ENCODE measurements around the gene SLC6A18.
"Not testable (repeated sequence)": the region's sequence is repeated elsewhere in the genome, so short reads cannot be mapped to it uniquely, and the experiment has no call there.

The SLC6A18 gene

DNA sequence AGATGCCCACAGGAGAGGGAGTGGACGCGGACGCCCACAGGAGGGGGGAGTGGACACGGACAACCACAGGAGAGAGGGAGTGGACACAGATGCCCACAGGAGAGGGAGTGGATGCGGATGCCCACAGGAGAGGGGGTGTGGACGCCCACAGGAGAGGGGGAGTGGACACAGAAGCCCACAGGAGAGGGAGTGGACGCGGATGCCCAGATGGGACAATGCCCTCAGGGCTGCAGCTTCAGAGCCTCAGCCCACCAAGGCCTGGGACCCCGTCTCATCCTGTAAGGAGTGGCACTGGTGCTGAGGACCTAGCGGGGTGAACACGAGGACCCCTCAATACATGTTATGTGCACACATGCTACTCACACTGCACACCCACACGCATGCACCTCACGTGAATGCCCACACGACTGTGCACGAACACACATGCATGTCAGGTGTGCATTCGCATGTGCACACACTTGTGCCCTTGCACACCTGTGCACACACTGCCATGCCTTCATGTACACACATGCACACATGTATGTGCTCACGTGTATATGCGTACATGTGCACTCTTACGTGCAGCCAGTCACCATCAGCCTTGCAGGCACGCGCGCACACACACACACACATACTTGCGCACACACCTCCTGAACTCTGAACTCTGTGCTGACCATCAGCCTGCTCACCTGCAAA, 34.8 kb downstream of the SLC6A18 start:
- no peak for DNase-seq

DNA sequence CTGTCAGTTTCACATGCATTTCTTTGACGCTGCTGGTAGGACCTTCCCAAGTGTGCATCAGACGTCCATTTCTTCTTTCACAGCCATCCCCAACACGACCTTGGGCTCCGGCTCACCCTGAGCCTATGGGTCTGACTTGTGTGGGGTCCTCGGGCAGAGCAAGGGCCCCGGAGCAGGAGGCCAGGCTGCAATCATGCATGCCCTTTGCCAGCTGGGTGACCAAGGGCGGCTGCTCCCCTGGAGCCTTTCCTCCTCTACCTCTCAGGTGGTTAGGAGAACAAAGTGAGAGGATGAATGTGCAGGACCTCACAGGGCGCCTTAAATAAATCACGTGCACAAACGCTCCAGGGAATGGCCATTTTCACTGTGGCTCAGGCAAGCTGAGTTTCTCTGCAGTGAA, 36.5 kb downstream of the SLC6A18 start:
- no peak for DNase-seq

DNA sequence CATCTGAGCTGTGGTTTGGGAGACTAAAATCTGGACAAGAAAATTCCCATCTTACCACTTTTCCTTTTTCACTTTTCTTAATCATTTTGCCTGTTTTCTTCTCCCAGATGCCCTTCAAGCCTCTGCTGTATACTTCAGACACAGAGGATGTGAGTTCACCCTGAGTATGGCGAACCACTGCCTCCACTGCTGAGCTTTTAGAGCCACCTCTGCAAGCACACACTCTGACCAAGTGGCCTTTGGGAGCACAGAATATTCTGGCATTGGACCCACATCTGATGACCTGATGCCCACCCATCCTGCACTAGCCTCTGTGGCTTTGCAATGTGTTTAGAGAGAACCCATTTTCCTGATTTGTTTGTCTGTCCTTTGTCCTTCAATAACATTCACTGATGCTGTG, 37.2 kb downstream of the SLC6A18 start:
- no peak for DNase-seq

DNA sequence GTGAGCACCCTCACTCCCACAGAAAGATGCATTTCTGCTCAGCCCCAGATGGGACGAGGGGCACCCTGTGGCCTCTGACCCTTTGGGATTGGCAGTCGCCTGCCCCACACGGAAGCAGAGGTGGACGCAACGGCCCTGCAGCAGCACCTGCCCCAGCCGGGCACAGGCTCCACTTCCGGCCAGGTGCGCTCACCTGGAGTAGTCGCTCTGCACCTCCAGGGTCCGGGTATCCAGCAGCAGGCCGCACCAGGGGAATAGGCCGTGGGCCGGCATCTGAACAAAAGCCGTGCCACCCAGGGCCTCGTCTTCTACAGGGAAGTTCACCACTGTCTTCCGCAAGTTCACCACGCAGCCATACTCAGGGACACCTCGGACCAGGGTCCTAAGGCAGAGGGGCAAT, 39.0 kb downstream of the SLC6A18 start:
- no peak for DNase-seq

DNA sequence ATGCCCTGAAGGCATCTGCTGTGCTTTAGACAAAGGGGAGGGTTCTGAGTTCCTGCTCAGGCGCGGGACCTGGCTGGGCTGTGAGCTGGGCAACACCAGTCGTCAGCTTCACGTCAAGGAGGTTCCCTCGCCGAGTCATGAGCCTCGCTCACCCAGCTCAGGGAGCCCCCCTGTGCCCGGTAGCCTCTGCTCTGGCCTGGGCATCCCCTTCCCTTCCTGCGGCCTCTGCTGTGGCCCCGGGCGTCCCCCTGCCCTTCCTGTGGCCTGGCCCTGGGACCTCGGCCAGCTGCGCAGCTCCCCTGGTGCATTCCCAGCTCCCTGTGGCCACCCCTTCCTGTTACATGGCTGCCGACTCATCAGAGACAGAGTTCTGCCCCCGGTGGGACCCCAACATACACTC, 39.8 kb downstream of the SLC6A18 start:
- no peak for DNase-seq

DNA sequence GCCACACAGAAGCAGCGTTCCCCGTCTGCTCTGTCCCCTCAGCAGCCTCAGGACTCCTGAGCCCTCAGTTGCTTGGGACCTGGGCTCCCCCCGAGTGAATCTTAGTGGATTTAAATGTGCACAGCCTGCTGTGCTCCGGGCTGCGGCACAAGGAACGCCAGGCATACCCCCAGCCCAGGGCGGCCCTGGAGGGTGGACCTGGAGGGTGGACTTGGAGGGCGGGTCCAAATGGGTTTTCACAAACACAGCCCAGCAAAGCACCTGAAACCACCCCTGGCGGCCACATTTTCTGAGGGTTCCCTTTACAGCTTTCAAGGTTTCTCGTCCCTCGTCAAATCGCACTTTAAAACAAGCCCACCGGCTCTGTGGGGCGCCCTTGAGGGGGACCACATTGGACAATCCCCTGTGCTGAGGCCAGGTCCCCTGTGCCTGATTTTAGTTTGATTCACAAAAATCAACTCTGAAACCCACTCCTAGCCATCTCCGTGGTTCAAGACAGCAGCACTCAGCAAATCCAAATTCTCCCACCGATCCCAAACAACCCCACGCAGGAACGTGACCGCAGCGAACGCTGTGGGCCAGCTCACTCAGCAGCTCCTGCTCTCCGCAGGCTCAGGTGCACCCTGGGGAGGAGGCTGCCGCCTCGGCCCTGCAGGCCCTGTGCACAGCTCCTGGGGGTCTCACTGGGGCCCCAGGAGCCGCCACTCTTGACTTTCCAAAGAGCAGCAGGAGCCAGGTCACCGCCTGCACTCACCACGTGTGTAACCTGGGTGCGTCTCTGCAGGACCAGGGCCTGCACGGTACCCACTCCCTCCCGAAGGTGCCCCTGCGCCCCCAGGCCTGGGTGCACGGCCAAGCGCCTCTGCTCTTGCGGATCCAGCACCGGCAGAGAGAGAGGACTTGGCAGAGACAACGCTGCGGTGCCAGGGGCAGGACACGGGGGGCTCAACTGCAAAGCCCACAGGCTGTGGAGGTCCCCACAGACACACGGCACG, 40.6 kb downstream of the SLC6A18 start:
- DNase-seq: no peak

DNA sequence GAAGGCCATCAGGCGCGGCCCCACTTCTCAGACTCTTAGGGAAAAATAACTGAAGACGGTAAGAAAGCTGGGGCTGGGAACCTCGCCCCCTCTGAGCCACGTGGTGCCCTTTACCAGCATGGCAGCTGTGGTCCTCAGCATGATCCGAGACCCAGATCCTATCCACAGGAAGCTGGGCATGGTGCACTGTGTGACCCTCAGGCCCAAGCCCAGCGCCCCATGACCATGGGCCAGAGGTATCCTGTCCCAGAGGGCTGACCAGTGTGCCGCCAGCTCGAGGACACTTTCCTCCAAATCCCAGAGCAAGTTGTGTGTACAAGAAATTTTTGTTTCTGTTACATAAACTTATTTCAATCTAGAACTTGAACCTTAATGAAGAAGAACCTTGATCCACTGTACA, 41.6 kb downstream of the SLC6A18 start:
- no peak for DNase-seq

DNA sequence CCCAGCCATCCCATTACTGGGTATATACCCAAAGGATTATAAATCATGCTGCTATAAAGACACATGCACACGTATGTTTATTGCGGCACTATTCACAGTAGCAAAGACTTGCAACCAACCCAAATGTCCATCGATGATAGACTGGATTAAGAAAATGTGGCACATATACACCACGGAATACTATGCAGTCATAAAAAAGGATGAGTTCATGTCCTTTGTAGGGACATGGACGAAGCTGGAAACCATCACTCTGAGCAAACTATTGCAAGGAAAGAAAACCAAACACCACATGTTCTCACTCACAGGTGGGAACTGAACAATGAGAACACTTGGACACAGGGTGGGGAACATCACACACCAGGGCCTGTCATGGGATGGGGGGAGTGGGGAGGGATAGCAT, 42.3 kb downstream of the SLC6A18 start:
- not testable (repeated sequence) for DNase-seq

DNA sequence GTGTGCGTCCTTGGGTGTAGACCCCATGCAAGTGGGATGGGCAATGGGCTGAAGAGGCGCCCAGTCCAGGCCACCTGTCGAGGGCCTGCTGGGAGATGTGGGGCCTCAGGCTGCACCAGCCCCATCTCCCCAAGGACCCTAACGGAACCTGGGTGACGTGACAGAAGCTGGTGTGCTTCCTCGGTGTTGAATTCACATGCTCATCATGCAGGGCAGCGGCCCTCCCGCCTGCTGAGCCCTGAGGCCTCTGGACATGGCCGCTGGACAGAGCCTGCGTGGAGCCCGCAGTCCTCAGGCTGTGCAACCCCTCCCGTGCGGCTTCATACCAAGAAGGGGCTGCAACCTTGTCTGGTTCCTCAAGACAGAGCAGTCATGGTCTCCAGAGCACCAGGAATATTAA, 42.9 kb downstream of the SLC6A18 start:
- DNase-seq: no peak

DNA sequence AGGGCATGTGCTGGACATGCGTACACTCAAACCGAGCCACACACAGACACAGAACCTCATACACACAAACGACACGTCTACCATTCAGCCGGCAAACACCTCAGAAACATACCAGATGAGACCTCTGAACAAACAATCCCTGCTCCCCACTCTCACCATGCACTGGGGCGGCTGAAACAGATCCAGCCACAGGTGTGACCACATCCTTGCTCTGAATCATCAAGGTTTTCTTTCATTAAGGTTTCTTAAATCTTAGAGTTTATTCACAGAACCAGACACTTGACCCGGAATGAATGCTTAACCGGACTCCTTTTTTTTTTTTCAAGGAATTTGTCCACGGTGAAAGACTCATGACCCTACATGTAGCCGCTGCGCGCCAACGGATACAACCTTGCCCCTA, 43.5 kb downstream of the SLC6A18 start:
- DNase-seq: no peak

DNA sequence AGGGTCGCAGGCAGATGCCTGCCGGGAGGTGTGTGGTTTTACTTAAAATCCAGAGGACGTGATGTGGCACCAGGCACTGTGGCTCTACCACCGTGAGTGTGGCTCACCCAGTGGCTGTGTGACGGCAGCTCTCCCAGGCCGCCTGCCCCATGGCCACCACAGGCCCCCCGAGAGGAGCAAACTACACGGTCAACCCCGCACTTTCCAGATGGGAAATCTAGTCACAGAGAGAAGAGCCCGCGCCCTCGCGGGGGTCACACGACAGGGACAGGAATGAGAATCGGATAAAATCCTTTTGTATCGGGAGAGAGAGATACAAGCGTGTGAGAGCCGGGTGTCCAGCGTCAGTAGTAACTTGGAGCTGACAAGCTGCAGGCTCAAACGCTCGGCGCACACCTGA, 45.2 kb downstream of the SLC6A18 start:
- no peak for DNase-seq

DNA sequence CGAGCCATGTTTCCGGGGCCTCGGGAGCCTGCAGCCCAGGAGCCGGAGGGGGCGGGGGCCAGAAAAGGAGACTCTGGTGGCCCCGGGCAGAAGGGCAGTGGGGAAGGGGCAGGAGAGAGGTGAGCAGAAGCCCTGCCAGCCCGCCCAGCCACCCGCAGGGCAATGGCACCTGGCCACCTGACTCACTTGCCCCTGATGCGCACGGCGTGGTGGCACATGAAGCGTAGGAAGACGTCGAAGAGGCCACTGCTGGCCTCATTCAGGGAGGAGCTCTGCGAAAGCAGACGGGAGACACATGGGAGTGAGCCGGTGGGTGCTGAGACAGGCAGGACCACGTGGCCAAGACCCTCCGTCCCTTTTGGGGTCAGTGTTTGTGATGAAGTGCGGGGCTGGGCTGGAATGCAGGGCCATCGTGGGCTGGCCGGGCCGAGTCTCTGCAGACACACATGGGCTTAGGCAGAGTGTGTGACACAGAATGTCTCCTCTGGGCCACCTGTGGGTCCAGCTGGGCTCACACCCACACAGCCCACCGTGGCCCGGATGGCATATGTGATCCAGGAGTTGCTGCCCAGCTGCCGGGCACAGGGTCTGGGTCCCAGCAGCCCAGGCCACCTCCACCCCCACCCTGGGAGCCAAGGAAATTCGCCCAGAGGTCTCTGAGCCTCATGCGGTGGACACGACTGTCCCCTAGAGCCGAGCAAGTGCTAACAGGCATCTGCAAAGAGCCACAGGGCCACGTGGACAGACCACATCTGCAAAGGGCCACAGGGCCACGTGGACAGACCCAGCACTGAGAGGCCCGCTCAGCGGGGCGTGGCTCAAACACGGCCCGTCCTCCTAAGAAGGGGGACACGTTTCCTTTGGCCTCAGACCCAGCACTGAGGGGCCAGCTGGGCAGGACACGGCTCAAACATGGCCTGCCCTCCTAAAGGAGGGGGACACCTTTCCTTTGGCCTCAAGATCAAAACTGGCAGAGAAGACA, 46.0 kb downstream of the SLC6A18 start:
- DNase-seq: no peak

DNA sequence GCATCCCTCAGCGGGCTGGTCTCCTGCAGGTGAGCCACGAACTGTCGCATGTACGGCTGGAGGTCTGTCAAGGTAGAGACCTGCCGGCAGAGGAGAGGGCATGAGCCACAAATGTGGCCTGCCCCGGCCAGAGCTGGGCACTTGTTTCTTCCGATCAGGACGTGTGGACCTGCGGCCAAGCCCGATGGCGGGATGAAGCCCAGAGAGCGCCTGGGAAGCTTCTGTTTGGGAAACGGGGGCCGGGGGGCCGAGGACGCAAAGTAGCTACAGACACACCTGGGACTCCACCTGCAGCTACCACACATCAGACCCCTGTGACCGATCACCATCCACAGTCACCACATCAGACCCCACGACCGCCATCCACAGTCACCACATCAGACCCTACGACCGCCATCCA, 47.0 kb downstream of the SLC6A18 start:
- no peak for DNase-seq

DNA sequence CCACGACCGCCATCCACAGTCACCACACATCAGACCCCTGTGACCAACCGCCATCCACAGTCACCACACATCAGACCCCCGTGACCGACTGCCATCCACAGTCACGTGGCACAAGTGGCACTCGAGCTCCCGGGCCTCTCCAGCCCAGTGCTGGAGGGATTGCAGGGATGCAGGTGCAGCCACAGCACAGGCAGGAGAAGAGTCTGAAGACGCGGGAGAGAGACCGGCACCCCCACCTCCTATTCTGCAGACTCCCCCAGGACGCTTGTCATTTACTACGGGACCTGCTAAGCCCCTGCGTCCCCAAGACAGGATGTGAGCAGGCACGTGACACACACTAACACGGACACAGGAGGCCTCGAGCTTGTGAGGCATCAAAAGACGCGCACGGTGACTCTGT, 48.6 kb downstream of the SLC6A18 start:
- no peak for DNase-seq

DNA sequence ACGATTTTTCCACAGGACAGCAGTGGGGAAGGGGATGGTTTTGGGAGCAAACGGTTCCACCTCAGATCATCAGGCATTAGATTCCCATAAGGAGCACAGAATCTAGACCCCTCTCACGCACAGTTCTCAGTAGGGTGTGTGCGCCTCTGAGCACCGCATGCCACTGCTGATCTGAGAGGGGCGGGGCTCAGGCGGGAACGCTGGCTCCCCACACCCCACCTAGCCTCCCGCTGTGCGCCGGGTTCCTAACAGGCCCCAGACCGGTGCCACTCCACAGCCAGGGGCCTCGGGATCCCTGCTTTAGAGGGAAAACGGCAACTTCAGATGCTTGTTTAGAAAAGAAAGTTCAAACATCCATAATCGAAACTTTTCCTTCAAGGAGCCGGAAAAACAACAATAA, 49.3 kb downstream of the SLC6A18 start:
- DNase-seq: no peak

DNA sequence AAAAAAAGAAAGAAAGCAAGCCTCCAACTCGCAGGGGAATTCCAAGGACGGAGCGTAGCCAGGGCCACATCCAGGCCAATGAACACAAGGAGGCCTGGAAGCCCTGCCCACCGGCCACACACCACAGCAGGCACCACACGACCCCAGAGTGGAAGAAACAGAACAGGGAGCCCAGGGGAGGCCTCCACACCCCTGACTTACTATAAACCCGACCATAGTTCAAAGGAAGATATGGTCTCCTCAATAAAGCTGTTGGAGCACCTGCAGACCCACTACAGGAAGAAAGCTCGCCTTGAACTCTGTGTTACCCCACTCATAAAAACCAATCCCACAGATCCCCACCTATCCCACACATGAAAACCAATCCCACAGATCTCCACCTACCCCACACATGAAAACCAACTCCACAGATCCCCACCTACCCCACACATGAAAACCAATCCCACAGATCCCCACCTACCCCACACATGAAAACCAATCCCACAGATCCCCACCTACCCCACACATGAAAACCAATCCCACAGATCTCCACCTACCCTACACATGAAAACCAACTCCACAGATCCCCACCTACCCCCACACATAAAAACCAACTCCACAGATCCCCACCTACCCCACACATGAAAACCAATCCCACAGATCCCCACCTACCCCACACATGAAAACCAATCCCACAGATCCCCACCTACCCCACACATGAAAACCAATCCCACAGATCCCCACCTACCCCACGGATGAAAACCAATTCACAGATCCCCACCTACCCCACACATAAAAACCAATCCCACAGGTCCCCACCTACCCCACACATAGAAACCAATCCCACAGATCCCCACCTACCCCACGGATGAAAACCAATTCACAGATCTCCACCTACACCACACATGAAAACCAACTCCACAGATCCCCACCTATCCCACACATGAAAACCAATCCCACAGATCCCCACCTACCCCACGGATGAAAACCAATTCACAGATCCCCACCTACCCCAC, 50.5 kb downstream of the SLC6A18 start:
- DNase-seq: not testable (repeated sequence)

DNA sequence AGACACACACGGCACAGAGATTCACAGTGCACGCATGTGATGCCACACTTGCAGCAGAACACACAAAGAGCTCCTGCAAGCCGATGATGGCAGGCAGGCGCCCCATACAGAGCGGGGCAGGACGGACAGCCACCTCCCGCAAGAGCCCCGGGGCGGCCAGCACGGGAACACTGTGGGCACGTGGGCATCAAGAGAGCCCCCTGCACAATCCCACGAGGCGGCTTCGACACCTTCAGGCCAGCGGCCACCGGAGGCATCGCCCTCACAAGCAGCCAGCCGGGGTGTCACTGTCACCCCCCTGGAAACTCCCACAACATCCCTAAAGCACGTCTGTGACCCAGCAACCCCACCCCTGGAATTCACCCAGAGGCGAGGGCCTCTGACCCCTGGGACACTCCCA, 51.7 kb downstream of the SLC6A18 start:
- DNase-seq: no peak

DNA sequence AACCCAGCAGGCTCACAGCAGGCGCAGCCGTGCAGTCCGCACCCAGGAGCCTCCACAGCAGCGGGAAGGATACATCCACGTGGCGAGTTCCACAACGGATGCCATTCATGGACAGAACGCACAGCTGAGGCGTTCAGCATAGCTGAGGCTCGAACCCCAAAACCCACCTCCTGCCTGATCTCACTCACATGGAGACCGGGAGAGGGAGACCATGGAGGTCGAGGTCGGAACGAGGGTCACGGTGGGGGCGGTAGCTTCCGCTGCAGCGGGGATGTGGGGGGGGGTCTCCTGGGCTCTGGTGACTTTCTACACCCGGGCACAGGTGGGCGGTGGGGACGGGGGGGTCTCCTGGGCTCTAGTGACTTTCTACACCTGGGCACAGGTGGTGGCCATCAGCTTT, 52.1 kb downstream of the SLC6A18 start:
- DNase-seq: no peak

DNA sequence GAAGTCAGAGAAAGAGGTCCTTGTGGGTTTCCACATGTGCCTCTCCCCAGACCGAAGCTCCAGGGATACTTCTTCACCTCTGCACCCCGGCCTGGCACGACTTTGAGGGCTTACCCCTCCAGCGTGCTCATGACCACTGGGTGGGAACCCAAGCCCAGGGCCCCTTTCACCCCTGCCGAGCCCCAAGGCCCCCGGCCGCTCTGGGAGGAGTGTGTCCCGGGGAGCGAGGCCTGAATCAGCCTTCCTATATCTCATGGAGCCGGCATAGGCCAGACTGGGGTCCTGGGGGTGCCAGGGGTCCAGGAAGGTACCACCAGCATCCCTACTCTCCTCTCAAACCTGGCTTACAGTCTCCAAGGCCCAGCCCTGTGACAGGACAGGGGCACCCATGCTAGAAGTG, 52.6 kb downstream of the SLC6A18 start:
- no peak for DNase-seq

DNA sequence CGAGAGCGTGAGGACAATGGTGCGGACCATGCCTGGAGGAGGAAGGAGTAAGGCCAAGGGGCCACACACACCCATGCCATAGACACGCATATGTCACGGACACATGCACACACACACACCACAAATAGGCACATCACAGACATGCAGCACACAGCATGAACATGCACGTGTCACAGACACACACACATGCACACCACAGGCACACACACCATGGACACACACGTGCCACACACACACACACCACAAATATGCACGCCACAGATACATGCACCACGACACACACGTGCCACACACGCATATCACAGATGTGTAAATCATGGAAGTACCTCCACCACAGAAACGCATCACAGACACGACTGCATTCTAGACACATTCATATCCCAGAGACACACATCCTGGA, 53.0 kb downstream of the SLC6A18 start:
- DNase-seq: no peak

DNA sequence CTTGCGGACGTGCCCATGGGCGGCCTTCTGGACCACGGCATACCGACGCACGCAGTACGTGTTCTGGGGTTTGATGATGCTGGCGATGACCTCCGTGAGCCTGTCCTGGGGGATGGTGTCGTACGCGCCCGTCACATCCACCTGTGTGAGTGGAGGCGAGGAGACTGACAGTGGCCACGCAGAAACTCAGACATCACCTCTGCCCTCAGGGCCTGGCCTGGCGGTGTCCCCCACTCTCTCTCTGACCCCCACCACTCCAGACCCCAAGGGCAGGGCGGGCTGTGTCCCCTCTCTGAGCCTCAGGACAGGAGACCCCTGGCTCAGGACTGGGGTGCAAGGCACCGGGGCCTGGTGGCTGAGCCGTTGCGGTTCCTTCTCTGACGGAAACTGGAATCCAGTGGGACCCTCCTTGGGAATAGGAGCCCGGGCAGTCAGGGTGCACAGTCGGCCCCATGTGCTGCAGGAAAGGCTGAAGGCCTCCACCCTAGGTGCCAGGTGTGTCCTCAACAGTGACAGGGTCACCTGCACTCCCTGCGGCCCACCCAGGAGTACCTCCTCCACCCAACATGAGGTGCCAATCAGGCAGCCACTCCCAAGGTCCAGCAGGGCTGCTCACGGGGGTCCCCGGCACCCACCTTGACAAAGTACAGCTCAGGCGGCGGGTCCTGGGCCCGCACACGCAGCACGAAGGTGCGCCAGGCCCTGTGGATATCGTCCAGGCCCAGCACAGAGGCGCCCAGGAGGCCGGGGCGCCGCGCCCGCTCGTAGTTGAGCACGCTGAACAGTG, 53.7 kb downstream of the SLC6A18 start:
- DNase-seq: no peak

Data from NCI-H2227 treated with DMSO at 0.1 percent for 48 hours (cell line).